K562 (cell line): ENCODE measurements around the gene C4orf36. TPM values are rescaled to one million over a fixed set of nuclear protein-coding genes. Genes with fewer than 3 reads are reported as not detected.

Experiments
- ADNP ChIP-seq: fragments of 200-800 bp; sonication (Bioruptor generic); IDR thresholded peaks from 2 replicates; pipeline ENCODE4 v1.6.1; 2016; ENCODE audit warnings: missing genetic modification characterization, missing compliant biosample characterization
- CREB1 ChIP-seq, 2 experiments: sonication (generic) in 1 of 2; formaldehyde crosslinking in 1 of 2; IDR thresholded peaks; 2 replicates each; pipeline versions ENCODE4 v1.6.1 to v1.8.0; 2012 to 2022; ENCODE audit warnings: inconsistent platforms in 1 of 2, mild to moderate bottlenecking in 1 of 2, missing genetic modification reagents in 1 of 2, moderate library complexity in 1 of 2
- DPF2 ChIP-seq: fragments of 450-650 bp; IDR thresholded peaks from 2 replicates; pipeline ENCODE4 v1.6.1; 2016
- NFIC ChIP-seq: fragments of 450-650 bp; IDR thresholded peaks from 2 replicates; pipeline ENCODE4 v1.6.1; 2017; ENCODE audit warnings: mild to moderate bottlenecking, inconsistent platforms
- NR1H2 ChIP-seq: sonication (generic); formaldehyde crosslinking; IDR thresholded peaks from 2 replicates; pipeline ENCODE4 v1.4.0; 2020; ENCODE audit warnings: mild to moderate bottlenecking, missing genetic modification reagents
- NR2C2 ChIP-seq, 2 experiments: fragments of 200-800 bp in 1 of 2; sonication (Bioruptor generic) in 1 of 2; sonication (generic) in 1 of 2; formaldehyde crosslinking in 1 of 2; IDR thresholded peaks; 2 replicates each; pipeline versions ENCODE4 v1.6.1 to v1.8.0; 2016 to 2022; ENCODE audit warnings: mild to moderate bottlenecking in 1 of 2, missing compliant biosample characterization in 1 of 2, missing genetic modification characterization in 1 of 2, missing genetic modification reagents in 1 of 2
- PHB2 ChIP-seq: fragments of 450-650 bp; IDR thresholded peaks from 2 replicates; pipeline ENCODE4 v1.6.1; 2017; ENCODE audit warnings: low read depth
- SMC3 ChIP-seq: conservative IDR thresholded peaks from 2 replicates; pipeline ENCODE4 v1.6.1; 2011; ENCODE audit warnings: low read depth, low read length, improper control_type of control experiment; ENCODE audit not compliant: insufficient read depth
- SP1 ChIP-seq: sonication (generic); formaldehyde crosslinking; IDR thresholded peaks from 2 replicates; pipeline ENCODE4 v1.8.1; 2022; ENCODE audit warnings: mild to moderate bottlenecking, missing genetic modification reagents
- U2AF2 ChIP-seq: fragments of 200-400 bp; formaldehyde crosslinking; optimal IDR thresholded peaks from 2 replicates; pipeline ENCODE3; 2017; ENCODE audit warnings: low read depth, mild to moderate bottlenecking, low read length
- ZNF212 ChIP-seq: fragments of 450-650 bp; formaldehyde crosslinking; IDR thresholded peaks from 2 replicates; pipeline ENCODE4 v1.4.0; 2020; ENCODE audit warnings: mild to moderate bottlenecking
- polyA plus RNA-seq, 8 experiments: library from polyadenylated mRNA; depleted of rRNA in 4 of 8; stranded (reverse) in 5 of 8; unstranded in 3 of 8; fragments of >200 nt; fragmentation: Nextera tagmentation in 2 of 8; fragmentation: Illumina TruSeq in 1 of 8; extraction: Ambion mirVana in 2 of 8; extraction: Trizol in 1 of 8; gene quantifications; 2 replicates each; pipeline versions ENCODE4 v1.2.1 to v1.2.3, GENCODE V29; 2011 to 2014; ENCODE audit warnings: inconsistent platforms in 1 of 8, missing spikeins in 1 of 8
- total RNA-seq, 7 experiments: library from RNA; depleted of rRNA in 6 of 7; stranded (reverse); fragments of >200 nt in 6 of 7; fragmentation: Illumina TruSeq in 2 of 7; extraction: Trizol in 2 of 7; gene quantifications; 2 replicates each; pipeline versions ENCODE4 v1.2.1 to v1.2.3, GENCODE V29; 2011 to 2021; ENCODE audit warnings: low replicate concordance in 1 of 7
- TF ChIP-seq, protein P1 (sequence below): fragments of 450-650 bp; formaldehyde crosslinking; IDR thresholded peaks from 2 replicates; pipeline ENCODE4 v1.4.0; 2022; ENCODE audit warnings: missing genetic modification characterization
- TF ChIP-seq, protein P2 (sequence below), 2 experiments: fragments of 450-650 bp in 1 of 2; IDR thresholded peaks; 2 replicates each; pipeline ENCODE4 v1.6.1; 2011 to 2017; ENCODE audit warnings: low read depth in 2 of 2, antibody characterized with exemption in 1 of 2, borderline replicate concordance in 1 of 2, low read length in 1 of 2, mild to moderate bottlenecking in 1 of 2, mixed read lengths in 1 of 2; ENCODE audit not compliant: control insufficient read depth in 1 of 2
- TF ChIP-seq, protein P3 (sequence below), 2 experiments: fragments of 150-350 bp in 1 of 2; IDR thresholded peaks; 2 replicates each; pipeline ENCODE4 v1.6.1; 2012 to 2016; ENCODE audit warnings: low read depth in 2 of 2, low read length in 2 of 2, mild to moderate bottlenecking in 1 of 2, moderate library complexity in 1 of 2
- TF ChIP-seq, protein P4 (sequence below), 2 experiments: fragments of 450-650 bp; IDR thresholded peaks; 2 replicates each; pipeline ENCODE4 v1.6.1; 2016
- TF ChIP-seq, protein P5 (sequence below): sonication (generic); formaldehyde crosslinking; IDR thresholded peaks from 2 replicates; pipeline ENCODE4 v1.4.0; 2020; ENCODE audit warnings: mild to moderate bottlenecking, missing genetic modification reagents

The C4orf36 gene
- total and polyA plus RNA-seq, 9 of the 15 experiments (the other 6 are each of a cell fraction or from before 2014, with no cell fraction given): 0.14 to 0.45 (median 0.20) TPM; not detected in 5

DNA sequence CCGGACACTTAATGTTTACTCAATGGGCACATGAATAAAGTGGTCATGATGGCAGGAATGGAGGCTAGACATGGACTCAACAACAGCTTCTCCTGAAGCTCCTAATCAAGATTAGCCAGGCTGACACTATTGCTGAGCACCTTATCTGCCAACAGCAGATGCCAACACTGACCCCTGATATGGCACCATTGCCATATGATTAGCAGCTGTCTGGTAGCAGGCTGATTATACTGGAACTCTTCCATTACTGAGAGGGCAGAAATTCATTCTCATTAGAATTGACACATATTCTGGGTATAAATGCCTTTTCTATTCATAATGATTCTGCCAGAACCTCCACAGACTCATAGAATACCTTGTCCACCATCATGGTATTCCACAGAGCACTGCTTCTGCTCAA lies 24.2 kb upstream of the C4orf36 start (continued):
- TF ChIP-seq, protein P1, sequence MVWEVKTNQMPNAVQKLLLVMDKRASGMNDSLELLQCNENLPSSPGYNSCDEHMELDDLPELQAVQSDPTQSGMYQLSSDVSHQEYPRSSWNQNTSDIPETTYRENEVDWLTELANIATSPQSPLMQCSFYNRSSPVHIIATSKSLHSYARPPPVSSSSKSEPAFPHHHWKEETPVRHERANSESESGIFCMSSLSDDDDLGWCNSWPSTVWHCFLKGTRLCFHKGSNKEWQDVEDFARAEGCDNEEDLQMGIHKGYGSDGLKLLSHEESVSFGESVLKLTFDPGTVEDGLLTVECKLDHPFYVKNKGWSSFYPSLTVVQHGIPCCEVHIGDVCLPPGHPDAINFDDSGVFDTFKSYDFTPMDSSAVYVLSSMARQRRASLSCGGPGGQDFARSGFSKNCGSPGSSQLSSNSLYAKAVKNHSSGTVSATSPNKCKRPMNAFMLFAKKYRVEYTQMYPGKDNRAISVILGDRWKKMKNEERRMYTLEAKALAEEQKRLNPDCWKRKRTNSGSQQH (CRISPR knock-in tag): no peak
- no peak for TF ChIP-seq NR1H2 (CRISPR knock-in tag)
- TF ChIP-seq, protein P2, sequence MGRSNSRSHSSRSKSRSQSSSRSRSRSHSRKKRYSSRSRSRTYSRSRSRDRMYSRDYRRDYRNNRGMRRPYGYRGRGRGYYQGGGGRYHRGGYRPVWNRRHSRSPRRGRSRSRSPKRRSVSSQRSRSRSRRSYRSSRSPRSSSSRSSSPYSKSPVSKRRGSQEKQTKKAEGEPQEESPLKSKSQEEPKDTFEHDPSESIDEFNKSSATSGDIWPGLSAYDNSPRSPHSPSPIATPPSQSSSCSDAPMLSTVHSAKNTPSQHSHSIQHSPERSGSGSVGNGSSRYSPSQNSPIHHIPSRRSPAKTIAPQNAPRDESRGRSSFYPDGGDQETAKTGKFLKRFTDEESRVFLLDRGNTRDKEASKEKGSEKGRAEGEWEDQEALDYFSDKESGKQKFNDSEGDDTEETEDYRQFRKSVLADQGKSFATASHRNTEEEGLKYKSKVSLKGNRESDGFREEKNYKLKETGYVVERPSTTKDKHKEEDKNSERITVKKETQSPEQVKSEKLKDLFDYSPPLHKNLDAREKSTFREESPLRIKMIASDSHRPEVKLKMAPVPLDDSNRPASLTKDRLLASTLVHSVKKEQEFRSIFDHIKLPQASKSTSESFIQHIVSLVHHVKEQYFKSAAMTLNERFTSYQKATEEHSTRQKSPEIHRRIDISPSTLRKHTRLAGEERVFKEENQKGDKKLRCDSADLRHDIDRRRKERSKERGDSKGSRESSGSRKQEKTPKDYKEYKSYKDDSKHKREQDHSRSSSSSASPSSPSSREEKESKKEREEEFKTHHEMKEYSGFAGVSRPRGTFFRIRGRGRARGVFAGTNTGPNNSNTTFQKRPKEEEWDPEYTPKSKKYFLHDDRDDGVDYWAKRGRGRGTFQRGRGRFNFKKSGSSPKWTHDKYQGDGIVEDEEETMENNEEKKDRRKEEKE (IDR thresholded peaks at IDR 0.05; ENCODE audit: borderline replicate concordance in 1 of 2, control insufficient read depth in 1 of 2, low read depth in 2 of 2, low read length in 1 of 2): no peak
- TF ChIP-seq SP1 (CRISPR knock-in tag): no peak
- no peak for TF ChIP-seq ADNP (tag)
- no peak for TF ChIP-seq NR2C2 (CRISPR knock-in tag; IDR thresholded peaks at IDR 0.05)
- TF ChIP-seq NR2C2 (tag; IDR thresholded peaks at IDR 0.05): no peak
- peak; percentile 73 for TF ChIP-seq DPF2
- 0 out of 2 replicates have a peak, but pooled peaks have one; percentile 50 for TF ChIP-seq PHB2
- TF ChIP-seq, protein P3, sequence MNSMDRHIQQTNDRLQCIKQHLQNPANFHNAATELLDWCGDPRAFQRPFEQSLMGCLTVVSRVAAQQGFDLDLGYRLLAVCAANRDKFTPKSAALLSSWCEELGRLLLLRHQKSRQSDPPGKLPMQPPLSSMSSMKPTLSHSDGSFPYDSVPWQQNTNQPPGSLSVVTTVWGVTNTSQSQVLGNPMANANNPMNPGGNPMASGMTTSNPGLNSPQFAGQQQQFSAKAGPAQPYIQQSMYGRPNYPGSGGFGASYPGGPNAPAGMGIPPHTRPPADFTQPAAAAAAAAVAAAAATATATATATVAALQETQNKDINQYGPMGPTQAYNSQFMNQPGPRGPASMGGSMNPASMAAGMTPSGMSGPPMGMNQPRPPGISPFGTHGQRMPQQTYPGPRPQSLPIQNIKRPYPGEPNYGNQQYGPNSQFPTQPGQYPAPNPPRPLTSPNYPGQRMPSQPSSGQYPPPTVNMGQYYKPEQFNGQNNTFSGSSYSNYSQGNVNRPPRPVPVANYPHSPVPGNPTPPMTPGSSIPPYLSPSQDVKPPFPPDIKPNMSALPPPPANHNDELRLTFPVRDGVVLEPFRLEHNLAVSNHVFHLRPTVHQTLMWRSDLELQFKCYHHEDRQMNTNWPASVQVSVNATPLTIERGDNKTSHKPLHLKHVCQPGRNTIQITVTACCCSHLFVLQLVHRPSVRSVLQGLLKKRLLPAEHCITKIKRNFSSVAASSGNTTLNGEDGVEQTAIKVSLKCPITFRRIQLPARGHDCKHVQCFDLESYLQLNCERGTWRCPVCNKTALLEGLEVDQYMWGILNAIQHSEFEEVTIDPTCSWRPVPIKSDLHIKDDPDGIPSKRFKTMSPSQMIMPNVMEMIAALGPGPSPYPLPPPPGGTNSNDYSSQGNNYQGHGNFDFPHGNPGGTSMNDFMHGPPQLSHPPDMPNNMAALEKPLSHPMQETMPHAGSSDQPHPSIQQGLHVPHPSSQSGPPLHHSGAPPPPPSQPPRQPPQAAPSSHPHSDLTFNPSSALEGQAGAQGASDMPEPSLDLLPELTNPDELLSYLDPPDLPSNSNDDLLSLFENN (IDR thresholded peaks at IDR 0.05; ENCODE audit: low read depth in 2 of 2, low read length in 2 of 2): peak in 1 of 2 experiments; percentile 69; a peak in 1 of 4 replicates
- TF ChIP-seq CREB1 (IDR thresholded peaks at IDR 0.05): 0 out of 2 replicates have a peak, but pooled peaks have one; percentile 21
- TF ChIP-seq CREB1 (CRISPR knock-in tag; IDR thresholded peaks at IDR 0.05): no peak
- TF ChIP-seq, protein P4, sequence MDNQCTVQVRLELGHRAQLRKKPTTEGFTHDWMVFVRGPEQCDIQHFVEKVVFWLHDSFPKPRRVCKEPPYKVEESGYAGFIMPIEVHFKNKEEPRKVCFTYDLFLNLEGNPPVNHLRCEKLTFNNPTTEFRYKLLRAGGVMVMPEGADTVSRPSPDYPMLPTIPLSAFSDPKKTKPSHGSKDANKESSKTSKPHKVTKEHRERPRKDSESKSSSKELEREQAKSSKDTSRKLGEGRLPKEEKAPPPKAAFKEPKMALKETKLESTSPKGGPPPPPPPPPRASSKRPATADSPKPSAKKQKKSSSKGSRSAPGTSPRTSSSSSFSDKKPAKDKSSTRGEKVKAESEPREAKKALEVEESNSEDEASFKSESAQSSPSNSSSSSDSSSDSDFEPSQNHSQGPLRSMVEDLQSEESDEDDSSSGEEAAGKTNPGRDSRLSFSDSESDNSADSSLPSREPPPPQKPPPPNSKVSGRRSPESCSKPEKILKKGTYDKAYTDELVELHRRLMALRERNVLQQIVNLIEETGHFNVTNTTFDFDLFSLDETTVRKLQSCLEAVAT (IDR thresholded peaks at IDR 0.05): no peak
- TF ChIP-seq ZNF212 (CRISPR knock-in tag): no peak
- TF ChIP-seq NFIC: peak; percentile 75
- TF ChIP-seq SMC3: no peak
- TF ChIP-seq, protein P5, sequence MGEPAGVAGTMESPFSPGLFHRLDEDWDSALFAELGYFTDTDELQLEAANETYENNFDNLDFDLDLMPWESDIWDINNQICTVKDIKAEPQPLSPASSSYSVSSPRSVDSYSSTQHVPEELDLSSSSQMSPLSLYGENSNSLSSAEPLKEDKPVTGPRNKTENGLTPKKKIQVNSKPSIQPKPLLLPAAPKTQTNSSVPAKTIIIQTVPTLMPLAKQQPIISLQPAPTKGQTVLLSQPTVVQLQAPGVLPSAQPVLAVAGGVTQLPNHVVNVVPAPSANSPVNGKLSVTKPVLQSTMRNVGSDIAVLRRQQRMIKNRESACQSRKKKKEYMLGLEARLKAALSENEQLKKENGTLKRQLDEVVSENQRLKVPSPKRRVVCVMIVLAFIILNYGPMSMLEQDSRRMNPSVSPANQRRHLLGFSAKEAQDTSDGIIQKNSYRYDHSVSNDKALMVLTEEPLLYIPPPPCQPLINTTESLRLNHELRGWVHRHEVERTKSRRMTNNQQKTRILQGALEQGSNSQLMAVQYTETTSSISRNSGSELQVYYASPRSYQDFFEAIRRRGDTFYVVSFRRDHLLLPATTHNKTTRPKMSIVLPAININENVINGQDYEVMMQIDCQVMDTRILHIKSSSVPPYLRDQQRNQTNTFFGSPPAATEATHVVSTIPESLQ (CRISPR knock-in tag): no peak
- no peak for TF ChIP-seq U2AF2
